Right lung (tissue), 5 donors: ENCODE measurements around the gene MBD3L5. TPM values are rescaled to one million over a fixed set of nuclear protein-coding genes. Genes with fewer than 3 reads are reported as not detected.
"Not testable (repeated sequence)": the region's sequence is repeated elsewhere in the genome, so short reads cannot be mapped to it uniquely, and the experiment has no call there.

Source experiments
- DNase-seq, 2 donors: peaks; one replicate each; pipeline ENCODE4 v3.0.0-alpha.2; 2013
- polyA plus RNA-seq, 5 donors: library from polyadenylated mRNA; unstranded; fragments of 120-200 nt; gene quantifications; one replicate each; pipeline versions ENCODE4 v1.2.1 to v1.2.3, GENCODE V29; 2013; ENCODE audit warnings: inconsistent platforms in 1 of 5, low replicate concordance in 1 of 5; ENCODE audit not compliant: insufficient read length in 5 of 5, insufficient read depth in 1 of 5

MBD3L5 gene
- polyA plus RNA-seq, 5 donors, result not detected

GRCh38 chr19:7051421-7051820 is 21.0 kb downstream of the MBD3L5 start:
- DNase-seq, result not testable (repeated sequence)

- DNase-seq, result not testable (repeated sequence)
Measured at GRCh38 chr19:7052896-7053295, 22.5 kb downstream of the MBD3L5 start.

DNA sequence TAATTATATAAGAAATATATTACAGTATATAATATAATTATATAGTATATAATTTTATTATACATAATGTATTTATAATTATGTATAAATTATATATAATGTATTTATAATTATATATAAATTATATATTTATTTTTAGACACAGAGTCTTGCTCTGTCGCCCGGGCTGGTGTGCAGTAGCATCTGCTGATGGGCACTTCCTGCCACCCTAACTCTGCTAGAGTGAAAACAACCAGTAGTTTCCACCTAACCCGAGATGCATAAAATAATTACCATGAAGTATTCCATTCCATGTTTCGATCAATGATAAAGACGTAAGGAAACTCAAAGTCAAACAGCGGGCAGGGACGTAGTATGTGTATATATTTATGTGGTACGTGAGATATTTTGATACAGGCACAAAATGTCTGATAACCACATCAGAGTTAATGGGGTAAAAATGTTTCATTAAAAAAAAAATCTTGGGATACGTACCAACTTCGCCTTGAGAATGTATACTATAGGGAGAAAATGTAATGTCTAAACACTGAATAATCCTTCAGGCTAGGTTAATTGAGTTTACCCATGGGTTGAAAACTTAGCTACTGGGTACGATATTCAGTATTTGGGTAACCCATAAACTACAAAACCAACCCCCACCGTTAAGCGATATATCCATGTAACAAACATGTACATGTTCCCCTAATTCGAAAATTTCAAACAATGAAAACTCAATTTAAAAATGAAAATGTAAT is 24.4 kb downstream of the MBD3L5 start:
- not testable (repeated sequence) for DNase-seq

DNA sequence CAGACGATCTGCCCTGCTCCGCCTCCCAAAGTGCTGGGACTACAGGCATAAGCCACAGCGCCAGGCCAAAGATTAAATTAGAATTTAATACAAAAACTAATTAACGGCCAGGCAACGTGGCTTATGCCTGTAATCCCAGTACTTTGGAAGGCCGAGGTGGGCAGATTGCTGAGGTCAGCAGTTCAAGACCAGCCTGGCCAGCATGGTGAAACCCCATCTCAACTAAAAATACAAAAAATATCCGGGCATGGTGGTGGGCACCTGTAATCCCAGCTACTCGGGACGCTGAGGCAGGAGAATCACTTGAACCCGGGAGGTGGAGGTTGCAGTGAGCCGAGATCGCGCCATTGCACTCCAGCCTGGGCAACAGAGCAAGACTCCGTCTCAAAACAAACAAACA is 25.3 kb downstream of the MBD3L5 start:
- DNase-seq, result not testable (repeated sequence)

- DNase-seq, result not testable (repeated sequence)
Measured at GRCh38 chr19:7056371-7056770, 26.0 kb downstream of the MBD3L5 start.

- DNase-seq, result not testable (repeated sequence)
Measured at GRCh38 chr19:7058576-7058975, 28.2 kb downstream of the MBD3L5 start, which contains the start of gene MBD3L3. TSS of gene MBD3L3 (minus strand) at chr19:7058676. CDS start at chr19:7058605, 71 bp downstream.

GRCh38 chr19:7059977-7060376 is 29.6 kb downstream of the MBD3L5 start:
- not testable (repeated sequence) for DNase-seq

- DNase-seq, result no peak
Measured at GRCh38 chr19:7063339-7063738, 33.0 kb downstream of the MBD3L5 start.

- no peak for DNase-seq
Measured at GRCh38 chr19:7063764-7064418, 33.5 kb downstream of the MBD3L5 start.

- not testable (repeated sequence) for DNase-seq
Measured at GRCh38 chr19:7067122-7067521, 36.7 kb downstream of the MBD3L5 start.

GRCh38 chr19:7067716-7068115 is 37.3 kb downstream of the MBD3L5 start:
- DNase-seq, result no peak

DNA sequence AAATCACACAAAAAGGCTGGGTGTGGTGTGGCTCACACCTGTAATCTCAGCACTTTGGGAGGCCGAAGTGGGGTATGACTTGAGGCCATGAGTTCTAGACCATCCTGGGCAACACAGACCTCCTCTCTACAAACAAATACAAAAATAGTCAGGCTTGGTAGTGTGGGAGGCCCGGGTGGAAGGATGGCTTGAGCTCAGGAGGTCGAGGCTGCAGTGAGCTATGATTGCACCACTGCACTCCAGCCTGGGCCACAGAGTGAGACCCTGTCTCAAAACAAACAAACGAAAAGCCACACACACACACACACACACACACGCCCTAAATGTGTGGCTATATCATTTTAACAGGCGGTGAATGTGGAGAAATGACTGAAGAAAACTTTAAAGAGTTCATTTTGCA is 38.2 kb downstream of the MBD3L5 start:
- DNase-seq, result no peak

GRCh38 chr19:7069042-7069903 is 38.9 kb downstream of the MBD3L5 start, which contains the start of gene ZNF557:
TSS of gene ZNF557 (plus strand) at chr19:7069703. CDS start at chr19:7075075, 5,372 bp downstream.
- DNase-seq, result peak; percentile 95 to 96

DNA sequence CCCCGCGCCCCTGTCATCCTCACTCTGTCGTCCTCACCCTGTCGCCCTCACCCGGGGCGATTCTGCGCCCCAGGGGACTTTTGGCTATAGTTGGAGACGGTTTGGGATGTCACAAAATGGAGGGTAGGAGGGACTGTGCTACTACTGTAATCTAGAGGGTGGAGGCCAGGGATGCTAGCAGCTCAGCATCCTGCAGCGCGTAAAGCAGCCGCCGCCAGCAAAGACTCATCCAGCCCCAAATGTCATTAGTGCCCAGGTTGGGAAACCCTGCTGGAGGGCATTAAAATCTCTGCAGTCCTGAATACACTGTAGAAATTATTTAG is 39.5 kb downstream of the MBD3L5 start:
- no peak for DNase-seq

GRCh38 chr19:7072541-7072940 is 42.2 kb downstream of the MBD3L5 start:
- DNase-seq, result no peak

DNA sequence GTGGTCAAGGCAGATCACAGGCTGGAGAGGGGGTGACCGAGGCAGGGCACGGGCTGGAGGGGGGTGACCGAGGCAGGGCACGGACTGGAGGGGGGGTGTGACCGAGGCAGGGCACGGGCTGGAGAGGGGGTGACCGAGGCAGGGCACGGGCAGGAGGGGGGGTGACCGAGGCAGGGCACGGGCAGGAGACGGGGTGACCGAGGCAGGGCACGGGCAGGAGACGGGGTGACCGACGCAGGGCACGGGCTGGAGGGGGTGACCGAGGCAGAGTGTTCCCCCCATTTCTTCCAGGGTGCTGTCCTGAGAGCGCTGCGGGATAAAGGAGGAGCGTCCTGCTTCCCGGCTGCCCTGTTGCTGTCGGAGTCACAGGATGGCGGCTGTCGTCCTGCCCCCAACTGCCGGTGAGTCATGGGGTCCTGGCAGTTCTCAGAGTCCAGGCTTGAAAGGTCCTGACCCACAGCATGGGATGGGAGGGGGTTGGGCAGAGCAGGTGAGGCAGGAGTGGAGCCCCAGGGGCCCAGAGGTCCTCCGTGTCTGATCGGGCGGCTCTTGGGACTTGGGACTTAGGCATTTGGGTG is 44.4 kb downstream of the MBD3L5 start:
- no peak for DNase-seq

DNA sequence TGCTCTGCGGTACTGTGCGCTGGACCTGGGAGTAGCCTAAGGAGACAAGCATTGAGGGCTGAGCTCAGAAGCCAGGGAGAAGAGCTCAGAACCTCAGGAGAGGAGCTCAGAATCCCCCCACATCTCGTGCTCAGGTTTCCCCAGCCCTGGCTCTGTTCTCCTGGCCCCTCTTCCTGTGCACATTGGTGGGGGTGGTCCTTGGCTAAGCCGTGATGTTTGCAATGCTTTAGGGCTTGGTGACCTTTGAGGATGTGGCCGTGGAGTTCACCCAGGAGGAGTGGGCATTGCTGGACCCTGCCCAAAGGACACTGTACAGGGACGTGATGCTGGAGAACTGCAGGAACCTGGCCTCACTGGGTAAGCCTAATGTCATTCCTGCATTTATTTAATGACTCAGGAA is 45.8 kb downstream of the MBD3L5 start:
- DNase-seq, result no peak

- no peak for DNase-seq
Measured at GRCh38 chr19:7078008-7078407, 47.6 kb downstream of the MBD3L5 start.
